Calu3 (cell line): Measurements from ENCODE around the gene EDARADD. TPM values are rescaled to one million over a fixed set of nuclear protein-coding genes. Genes with fewer than 3 reads are reported as not detected.

Source experiments
- BruUV-seq: library from RNA; stranded (reverse); fragments of 400-500 nt; replicated peaks from 2 replicates; lab custom pipeline; 2021; lab: Mats Ljungman, UMichigan
- CTCF ChIA-PET: fragments of 300-600 bp; sonication (Branson Sonifier 250); formaldehyde crosslinking; loops from one replicate; lab custom pipeline; 2022; ENCODE audit warnings: antibody characterized with exemption; lab: Charles Lee
- DNase-seq: peaks from one replicate; pipeline ENCODE4 v3.0.0; 2022
- H3K27ac Mint-ChIP-seq: one replicate; pipeline ENCODE4 v1.8.0; 2022; ENCODE audit warnings: mixed read lengths; ENCODE audit not compliant: unreplicated experiment
- H3K27me3 Mint-ChIP-seq: one replicate; pipeline ENCODE4 v1.8.0; 2022; ENCODE audit warnings: mixed read lengths; ENCODE audit not compliant: unreplicated experiment
- H3K36me3 Mint-ChIP-seq: one replicate; pipeline ENCODE4 v1.8.0; 2022; ENCODE audit warnings: mild to moderate bottlenecking, moderate library complexity, mixed read lengths; ENCODE audit not compliant: insufficient read depth, unreplicated experiment
- H3K4me1 Mint-ChIP-seq: one replicate; pipeline ENCODE4 v1.8.0; 2022; ENCODE audit warnings: mild to moderate bottlenecking, low read depth, mixed read lengths; ENCODE audit not compliant: unreplicated experiment
- H3K4me3 Mint-ChIP-seq: one replicate; pipeline ENCODE4 v1.8.0; 2022; ENCODE audit warnings: mild to moderate bottlenecking, low read depth, moderate library complexity, mixed read lengths; ENCODE audit not compliant: unreplicated experiment
- H3K9me3 Mint-ChIP-seq: one replicate; pipeline ENCODE4 v1.8.0; 2022; ENCODE audit warnings: low read depth, mixed read lengths; ENCODE audit not compliant: unreplicated experiment
- CTCF ChIP-seq: fragments of 200-600 bp; IDR thresholded peaks from one replicate; pipeline ENCODE4 v1.8.0; 2022; ENCODE audit warnings: antibody characterized with exemption; ENCODE audit not compliant: unreplicated experiment
- intact Hi-C: fragments of 100-400 bp; cut with micrococcal nuclease; formaldehyde crosslinking; loops from one replicate; pipeline ENCODE4 v1.10.0; 2022; ENCODE audit not compliant: unreplicated experiment
- total RNA-seq: library from RNA; stranded (reverse); gene quantifications from 2 replicates; pipeline ENCODE4 v1.2.3, GENCODE V29; 2022

Gene EDARADD
- total RNA-seq, 1 experiment from 2014 or later: 0.19 TPM

- H3K4me1 Mint-ChIP-seq: peaks cover 22% of the 10 kb centered on the region
- H3K4me3 Mint-ChIP-seq: no peak overlapping the region
- H3K9me3 Mint-ChIP-seq: no peaks in the 10 kb centered on the region
- CTCF ChIA-PET: interaction anchor here (1.9 kb wide), 1 partner anchor 28 kb away, joined by 5 read pairs; no protein-coding TSS in a partner anchor
- no TSS peak for BruUV-seq
- intact Hi-C loops: loop anchor here (1.0 to 5.0 kb wide), 2 partner anchors 39 to 428 kb away; no protein-coding TSS in a partner anchor
- DNase-seq: no peak
- no peak for TF ChIP-seq CTCF
- no peaks in the 10 kb centered on the region for H3K27me3 Mint-ChIP-seq
- no peak overlapping the region for H3K27ac Mint-ChIP-seq
- peaks cover 24% of the 10 kb centered on the region for H3K36me3 Mint-ChIP-seq
Measured at GRCh38 chr1:236530959-236531358, 136.9 kb downstream of the EDARADD start.

GRCh38 chr1:236532850-236533249 is 138.8 kb downstream of the EDARADD start:
- Mint-ChIP-seq H3K27ac (no peak overlapping the region), H3K4me1 (peaks cover 22% of the 10 kb centered on the region), H3K9me3 (no peaks in the 10 kb centered on the region), H3K4me3 (no peak overlapping the region), H3K36me3 (peaks cover 24% of the 10 kb centered on the region), H3K27me3 (no peaks in the 10 kb centered on the region)
- TF ChIP-seq CTCF: no peak
- no TSS peak for BruUV-seq
- intact Hi-C loops: loop anchor here (5.0 kb wide), 1 partner anchor 41 kb away; no protein-coding TSS in a partner anchor
- CTCF ChIA-PET: no interaction called here
- no peak for DNase-seq

- H3K9me3 Mint-ChIP-seq: no peaks in the 10 kb centered on the region
- CTCF ChIA-PET: no interaction called here
- no peak overlapping the region for H3K27ac Mint-ChIP-seq
- no peak for DNase-seq
- H3K27me3 Mint-ChIP-seq: no peaks in the 10 kb centered on the region
- no peak for TF ChIP-seq CTCF
- H3K4me3 Mint-ChIP-seq: no peak overlapping the region
- peaks cover 28% of the 10 kb centered on the region for H3K36me3 Mint-ChIP-seq
- no TSS peak for BruUV-seq
- intact Hi-C loops: loop anchor here (5.0 kb wide), 1 partner anchor 42 kb away; no protein-coding TSS in a partner anchor
- peaks cover 22% of the 10 kb centered on the region for H3K4me1 Mint-ChIP-seq
Measured at GRCh38 chr1:236534151-236534651, 140.1 kb downstream of the EDARADD start.

Other genes with a start within 250 kb of the EDARADD start
- 4.4 and 6.4 TPM in 2 replicates for gene ERO1B, start 112.3 kb upstream of the EDARADD start, total RNA-seq
- gene LGALS8, start 129.7 kb downstream of the EDARADD start, total RNA-seq: 46.5 and 50.3 TPM in 2 replicates
- gene HEATR1, start 210.2 kb downstream of the EDARADD start, total RNA-seq: 70.4 and 75.5 TPM in 2 replicates